K562 (cell line): ENCODE data around the gene FUT8. TPM values are rescaled to one million over a fixed set of nuclear protein-coding genes. Genes with fewer than 3 reads are reported as not detected.

ENCODE experiments used
- ATAC-seq: fragments of 200-7000 bp; cut with Tn5 transposase; 3 replicates; pipeline ENCODE4 v1.9.1; 2020; ENCODE audit warnings: moderate library complexity
- BruUV-seq: library from RNA; stranded (reverse); fragments of 400-500 nt; replicated peaks from 2 replicates; lab custom pipeline; 2021; lab: Mats Ljungman, UMichigan
- CTCF ChIA-PET: fragments of 300-600 bp; formaldehyde crosslinking; extraction: SDS; loops from one replicate; lab custom pipeline; 2021; ENCODE audit warnings: low intra/inter-chr PET ratio; lab: Yijun Ruan, JAX
- POLR2A ChIA-PET: fragments of 300-600, 350-650 bp; sonication (Branson Sonifier 250); formaldehyde crosslinking; extraction: SDS; loops from one replicate; lab custom pipeline; 2021; ENCODE audit warnings: antibody characterized with exemption, inconsistent platforms; lab: Yijun Ruan, JAX
- DNase-seq, 4 experiments: peaks; one replicate each; pipeline versions ENCODE4 v3.0.0 to v3.0.0-alpha.2; 2011 to 2018; ENCODE audit warnings: low spot score in 3 of 4, mixed read lengths in 3 of 4; ENCODE audit errors: extremely low read depth in 1 of 4
- FAIRE-seq: peaks from 2 replicates; lab custom pipeline; 2011; peaks lifted over from hg19 to GRCh38; lab: Jason Lieb, UNC
- H2AFZ ChIP-seq: 2 replicates; pipeline ENCODE4 v1.6.0; 2011; ENCODE audit warnings: low read depth, low read length, control low read depth, inconsistent platforms
- H3K27ac ChIP-seq: fragments of 200-600 bp; 3 replicates; pipeline ENCODE4 v1.8.0; 2011; ENCODE audit warnings: low read depth, mild to moderate bottlenecking, control low read depth, inconsistent platforms, low read length, moderate library complexity, mixed read lengths; ENCODE audit errors: extremely low read depth
- H3K27me3 ChIP-seq, 2 experiments: fragments of 300-600 bp in 1 of 2; 2 replicates in 1 of 2; 3 replicates in 1 of 2; pipeline versions ENCODE4 v1.6.0 to v1.8.0; 2011; ENCODE audit warnings: inconsistent platforms in 2 of 2, low read length in 2 of 2, mild to moderate bottlenecking in 1 of 2, mixed read lengths in 1 of 2, moderate library complexity in 1 of 2; ENCODE audit not compliant: control insufficient read depth in 2 of 2, insufficient read depth in 2 of 2
- H3K36me3 ChIP-seq: fragments of 300-600 bp; 3 replicates; pipeline ENCODE4 v1.8.0; 2011; ENCODE audit warnings: mild to moderate bottlenecking, low read length, inconsistent platforms; ENCODE audit not compliant: control insufficient read depth, insufficient read depth
- H3K4me1 ChIP-seq, 2 experiments: fragments of 200-600 bp in 1 of 2; replicated peaks in 1 of 2; 2 replicates in 1 of 2; 3 replicates in 1 of 2; pipeline versions ENCODE4 v1.5.1 to v1.8.0; 2011; ENCODE audit warnings: inconsistent platforms in 2 of 2, low read length in 2 of 2, mild to moderate bottlenecking in 1 of 2, mixed read lengths in 1 of 2, moderate library complexity in 1 of 2; ENCODE audit not compliant: control insufficient read depth in 2 of 2, insufficient read depth in 2 of 2
- H3K4me2 ChIP-seq: 2 replicates; pipeline ENCODE4 v1.6.1; 2011; ENCODE audit warnings: low read length, control low read depth, inconsistent platforms, mixed read lengths; ENCODE audit not compliant: insufficient read depth
- H3K4me3 ChIP-seq: fragments of 200-600 bp; sonication (generic), shearing (Covaris generic); 2 replicates; pipeline ENCODE4 v1.5.1; 2016; ENCODE audit warnings: control low read depth, inconsistent platforms
- H3K79me2 ChIP-seq: fragments of 200-600 bp; 3 replicates; pipeline ENCODE4 v1.8.0; 2011; ENCODE audit warnings: low read length, inconsistent platforms; ENCODE audit not compliant: control insufficient read depth, insufficient read depth
- H3K9ac ChIP-seq, 2 experiments: 2 replicates each; pipeline versions ENCODE4 v1.6.0 to v1.6.1; 2011; ENCODE audit warnings: low read depth in 2 of 2, low read length in 2 of 2, control low read depth in 1 of 2, inconsistent platforms in 1 of 2, mild to moderate bottlenecking in 1 of 2, mixed read lengths in 1 of 2; ENCODE audit not compliant: insufficient read depth in 1 of 2
- H3K9me1 ChIP-seq: one replicate; pipeline ENCODE4 v1.6.0; 2011; ENCODE audit warnings: inconsistent platforms, mild to moderate bottlenecking, low read length, moderate library complexity; ENCODE audit not compliant: control insufficient read depth, insufficient read depth
- H3K9me3 ChIP-seq: replicated peaks from 2 replicates; pipeline ENCODE4 v1.5.1; 2011; ENCODE audit warnings: low read depth, low read length, inconsistent platforms; ENCODE audit not compliant: control insufficient read depth, insufficient read depth
- H4K20me1 ChIP-seq: replicated peaks from 2 replicates; pipeline ENCODE4 v1.6.1; 2011; ENCODE audit warnings: low read length, inconsistent platforms, mixed read lengths; ENCODE audit not compliant: control insufficient read depth, insufficient read depth
- ASH1L ChIP-seq: fragments of 450-650 bp; IDR thresholded peaks from 2 replicates; pipeline ENCODE4 v1.6.1; 2018; ENCODE audit warnings: borderline replicate concordance, mild to moderate bottlenecking, low read depth; ENCODE audit not compliant: partially characterized antibody
- DPF2 ChIP-seq: fragments of 450-650 bp; IDR thresholded peaks from 2 replicates; pipeline ENCODE4 v1.6.1; 2016
- PHB ChIP-seq: fragments of 250-450 bp; sonication (Bioruptor Pico); IDR thresholded peaks from 2 replicates; pipeline ENCODE4 v1.5.0; 2021
- PRPF4 ChIP-seq: fragments of 200-400 bp; formaldehyde crosslinking; IDR thresholded peaks from one replicate; pipeline ENCODE4 v1.6.1; 2017; ENCODE audit warnings: low read length, low read depth, mild to moderate bottlenecking; ENCODE audit not compliant: insufficient read depth, poor library complexity, severe bottlenecking
- SP2 ChIP-seq: IDR thresholded peaks from 2 replicates; pipeline ENCODE4 v1.6.1; 2011; ENCODE audit warnings: mild to moderate bottlenecking, low read depth, low read length, moderate library complexity; ENCODE audit not compliant: poor library complexity, severe bottlenecking; ENCODE audit errors: extremely low read depth
- SREBF1 ChIP-seq: fragments of 150-350 bp; IDR thresholded peaks from 2 replicates; pipeline ENCODE4 v1.6.1; 2014; ENCODE audit warnings: antibody characterized with exemption, low read depth, low read length, borderline replicate concordance
- U2AF1 ChIP-seq: fragments of 200-400 bp; formaldehyde crosslinking; optimal IDR thresholded peaks from 2 replicates; pipeline ENCODE3; 2017; ENCODE audit warnings: mild to moderate bottlenecking, low read depth, low read length, moderate library complexity
- ZFP1 ChIP-seq: fragments of 450-650 bp; formaldehyde crosslinking; IDR thresholded peaks from 2 replicates; pipeline ENCODE4 v1.4.0; 2020; ENCODE audit warnings: mild to moderate bottlenecking, mixed read lengths
- ZNF121 ChIP-seq: sonication (generic); formaldehyde crosslinking; conservative IDR thresholded peaks from 2 replicates; pipeline ENCODE4 v1.8.0; 2022; ENCODE audit warnings: missing genetic modification reagents
- WGBS: fragments of 100-300 bp; shearing (Covaris generic); methylation state at CpG from one replicate; pipeline ENCODE4 v1.1.6; 2016; ENCODE audit warnings: low coverage, mixed read lengths; ENCODE audit not compliant: insufficient coverage; ENCODE audit errors: missing lambda C conversion rate; 5-methylcytosine and 5-hydroxymethylcytosine counted together
- in situ Hi-C: fragments of 300-500 bp; cut with MboI; formaldehyde crosslinking; loops from 4 replicates; pipeline ENCODE4 v1.15.0; 2018; ENCODE audit warnings: inconsistent platforms, mixed read lengths
- intact Hi-C: fragments of 100-400 bp; cut with micrococcal nuclease; formaldehyde crosslinking; loops from 2 replicates; pipeline ENCODE4 v1.14.2; 2022
- polyA plus RNA-seq, 8 experiments: library from polyadenylated mRNA; depleted of rRNA in 4 of 8; stranded (reverse) in 5 of 8; unstranded in 3 of 8; fragments of >200 nt; fragmentation: Nextera tagmentation in 2 of 8; fragmentation: Illumina TruSeq in 1 of 8; extraction: Ambion mirVana in 2 of 8; extraction: Trizol in 1 of 8; gene quantifications; 2 replicates each; pipeline versions ENCODE4 v1.2.1 to v1.2.3, GENCODE V29; 2011 to 2014; ENCODE audit warnings: inconsistent platforms in 1 of 8, missing spikeins in 1 of 8
- total RNA-seq, 7 experiments: library from RNA; depleted of rRNA in 6 of 7; stranded (reverse); fragments of >200 nt in 6 of 7; fragmentation: Illumina TruSeq in 2 of 7; extraction: Trizol in 2 of 7; gene quantifications; 2 replicates each; pipeline versions ENCODE4 v1.2.1 to v1.2.3, GENCODE V29; 2011 to 2021; ENCODE audit warnings: low replicate concordance in 1 of 7
- TF ChIP-seq, protein P1 (sequence below), 2 experiments: fragments of 450-650 bp; IDR thresholded peaks; 2 replicates each; pipeline ENCODE4 v1.6.1; 2018; ENCODE audit warnings: mild to moderate bottlenecking in 2 of 2, low read depth in 1 of 2; ENCODE audit not compliant: partially characterized antibody in 2 of 2
- TF ChIP-seq, protein P2 (sequence below): fragments of 250-450 bp; sonication (Bioruptor Pico); IDR thresholded peaks from 2 replicates; pipeline ENCODE4 v1.4.0; 2020; ENCODE audit warnings: mild to moderate bottlenecking
- TF ChIP-seq, protein P3 (sequence below): sonication (generic); formaldehyde crosslinking; IDR thresholded peaks from 2 replicates; pipeline ENCODE4 v1.8.0; 2022; ENCODE audit warnings: mild to moderate bottlenecking, missing genetic modification reagents
- TF ChIP-seq, protein P4 (sequence below): fragments of 200-800 bp; sonication (Bioruptor generic); IDR thresholded peaks from 2 replicates; pipeline ENCODE4 v1.6.1; 2017; ENCODE audit warnings: missing genetic modification characterization, missing compliant biosample characterization

The FUT8 gene
- total and polyA plus RNA-seq, 9 of the 15 experiments (the other 6 are each of a cell fraction or from before 2014, with no cell fraction given): 4.1 to 15.2 (median 7.8) TPM

DNA sequence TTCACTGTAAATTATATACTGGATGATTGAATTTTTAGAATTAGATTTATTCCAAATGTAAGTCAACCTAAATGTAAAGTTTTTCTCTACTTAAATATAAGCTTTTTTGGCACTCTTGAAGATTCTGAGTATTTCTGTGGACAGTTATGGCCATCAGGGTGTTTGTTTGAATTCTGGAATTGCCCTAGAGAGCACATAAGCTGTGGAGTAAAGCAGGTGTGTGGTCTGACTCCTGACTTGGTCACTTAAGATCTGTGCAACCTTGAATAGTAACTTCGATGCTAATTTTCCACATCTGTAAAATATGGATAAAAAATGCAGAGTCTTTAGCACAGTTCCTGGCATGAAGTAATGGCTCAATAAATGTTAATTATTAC is 64.4 kb downstream of the FUT8 start:
- intact Hi-C loops (no loop called here), in situ Hi-C loops (no loop called here)
- H3K36me3 ChIP-seq: no peaks in the 10 kb centered on the region
- H3K9me1 ChIP-seq: no peaks in the 10 kb centered on the region
- H3K79me2 ChIP-seq: no peaks in the 10 kb centered on the region
- WGBS: 57% methylated on average over 1 of the region's 1 CpG
- peaks cover 3 to 11% of the 10 kb centered on the region in 2 experiments; a peak in 3 of 5 replicates for H3K4me1 ChIP-seq
- DNase-seq: no peak
- ChIA-PET POLR2A (interaction anchor here (0.6 to 1.3 kb wide), 2 partner anchors 8 to 311 kb away, joined by 3 read pairs; no protein-coding TSS in a partner anchor), CTCF (interaction anchor here (0.7 kb wide), 2 partner anchors 24 to 235 kb away, joined by 4 read pairs; no protein-coding TSS in a partner anchor)
- no peak overlapping the region for H2AFZ ChIP-seq
- TF ChIP-seq, protein P1, sequence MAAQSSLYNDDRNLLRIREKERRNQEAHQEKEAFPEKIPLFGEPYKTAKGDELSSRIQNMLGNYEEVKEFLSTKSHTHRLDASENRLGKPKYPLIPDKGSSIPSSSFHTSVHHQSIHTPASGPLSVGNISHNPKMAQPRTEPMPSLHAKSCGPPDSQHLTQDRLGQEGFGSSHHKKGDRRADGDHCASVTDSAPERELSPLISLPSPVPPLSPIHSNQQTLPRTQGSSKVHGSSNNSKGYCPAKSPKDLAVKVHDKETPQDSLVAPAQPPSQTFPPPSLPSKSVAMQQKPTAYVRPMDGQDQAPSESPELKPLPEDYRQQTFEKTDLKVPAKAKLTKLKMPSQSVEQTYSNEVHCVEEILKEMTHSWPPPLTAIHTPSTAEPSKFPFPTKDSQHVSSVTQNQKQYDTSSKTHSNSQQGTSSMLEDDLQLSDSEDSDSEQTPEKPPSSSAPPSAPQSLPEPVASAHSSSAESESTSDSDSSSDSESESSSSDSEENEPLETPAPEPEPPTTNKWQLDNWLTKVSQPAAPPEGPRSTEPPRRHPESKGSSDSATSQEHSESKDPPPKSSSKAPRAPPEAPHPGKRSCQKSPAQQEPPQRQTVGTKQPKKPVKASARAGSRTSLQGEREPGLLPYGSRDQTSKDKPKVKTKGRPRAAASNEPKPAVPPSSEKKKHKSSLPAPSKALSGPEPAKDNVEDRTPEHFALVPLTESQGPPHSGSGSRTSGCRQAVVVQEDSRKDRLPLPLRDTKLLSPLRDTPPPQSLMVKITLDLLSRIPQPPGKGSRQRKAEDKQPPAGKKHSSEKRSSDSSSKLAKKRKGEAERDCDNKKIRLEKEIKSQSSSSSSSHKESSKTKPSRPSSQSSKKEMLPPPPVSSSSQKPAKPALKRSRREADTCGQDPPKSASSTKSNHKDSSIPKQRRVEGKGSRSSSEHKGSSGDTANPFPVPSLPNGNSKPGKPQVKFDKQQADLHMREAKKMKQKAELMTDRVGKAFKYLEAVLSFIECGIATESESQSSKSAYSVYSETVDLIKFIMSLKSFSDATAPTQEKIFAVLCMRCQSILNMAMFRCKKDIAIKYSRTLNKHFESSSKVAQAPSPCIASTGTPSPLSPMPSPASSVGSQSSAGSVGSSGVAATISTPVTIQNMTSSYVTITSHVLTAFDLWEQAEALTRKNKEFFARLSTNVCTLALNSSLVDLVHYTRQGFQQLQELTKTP (IDR thresholded peaks at IDR 0.05; ENCODE audit: low read depth in 1 of 2, partially characterized antibody in 2 of 2): no peak
- TF ChIP-seq, protein P2, sequence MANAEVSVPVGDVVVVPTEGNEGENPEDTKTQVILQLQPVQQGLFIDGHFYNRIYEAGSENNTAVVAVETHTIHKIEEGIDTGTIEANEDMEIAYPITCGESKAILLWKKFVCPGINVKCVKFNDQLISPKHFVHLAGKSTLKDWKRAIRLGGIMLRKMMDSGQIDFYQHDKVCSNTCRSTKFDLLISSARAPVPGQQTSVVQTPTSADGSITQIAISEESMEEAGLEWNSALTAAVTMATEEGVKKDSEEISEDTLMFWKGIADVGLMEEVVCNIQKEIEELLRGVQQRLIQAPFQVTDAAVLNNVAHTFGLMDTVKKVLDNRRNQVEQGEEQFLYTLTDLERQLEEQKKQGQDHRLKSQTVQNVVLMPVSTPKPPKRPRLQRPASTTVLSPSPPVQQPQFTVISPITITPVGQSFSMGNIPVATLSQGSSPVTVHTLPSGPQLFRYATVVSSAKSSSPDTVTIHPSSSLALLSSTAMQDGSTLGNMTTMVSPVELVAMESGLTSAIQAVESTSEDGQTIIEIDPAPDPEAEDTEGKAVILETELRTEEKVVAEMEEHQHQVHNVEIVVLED (CRISPR knock-in tag): no peak
- TF ChIP-seq, protein P3, sequence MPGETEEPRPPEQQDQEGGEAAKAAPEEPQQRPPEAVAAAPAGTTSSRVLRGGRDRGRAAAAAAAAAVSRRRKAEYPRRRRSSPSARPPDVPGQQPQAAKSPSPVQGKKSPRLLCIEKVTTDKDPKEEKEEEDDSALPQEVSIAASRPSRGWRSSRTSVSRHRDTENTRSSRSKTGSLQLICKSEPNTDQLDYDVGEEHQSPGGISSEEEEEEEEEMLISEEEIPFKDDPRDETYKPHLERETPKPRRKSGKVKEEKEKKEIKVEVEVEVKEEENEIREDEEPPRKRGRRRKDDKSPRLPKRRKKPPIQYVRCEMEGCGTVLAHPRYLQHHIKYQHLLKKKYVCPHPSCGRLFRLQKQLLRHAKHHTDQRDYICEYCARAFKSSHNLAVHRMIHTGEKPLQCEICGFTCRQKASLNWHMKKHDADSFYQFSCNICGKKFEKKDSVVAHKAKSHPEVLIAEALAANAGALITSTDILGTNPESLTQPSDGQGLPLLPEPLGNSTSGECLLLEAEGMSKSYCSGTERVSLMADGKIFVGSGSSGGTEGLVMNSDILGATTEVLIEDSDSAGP: no peak
- TF ChIP-seq ZFP1 (CRISPR knock-in tag) (no peak), U2AF1 (no peak), PRPF4 (no peak), DPF2 (no peak), ZNF121 (CRISPR knock-in tag) (no peak), SREBF1 (no peak), ASH1L (no peak), SP2 (no peak), PHB (CRISPR knock-in tag) (no peak)
- TF ChIP-seq, protein P4, sequence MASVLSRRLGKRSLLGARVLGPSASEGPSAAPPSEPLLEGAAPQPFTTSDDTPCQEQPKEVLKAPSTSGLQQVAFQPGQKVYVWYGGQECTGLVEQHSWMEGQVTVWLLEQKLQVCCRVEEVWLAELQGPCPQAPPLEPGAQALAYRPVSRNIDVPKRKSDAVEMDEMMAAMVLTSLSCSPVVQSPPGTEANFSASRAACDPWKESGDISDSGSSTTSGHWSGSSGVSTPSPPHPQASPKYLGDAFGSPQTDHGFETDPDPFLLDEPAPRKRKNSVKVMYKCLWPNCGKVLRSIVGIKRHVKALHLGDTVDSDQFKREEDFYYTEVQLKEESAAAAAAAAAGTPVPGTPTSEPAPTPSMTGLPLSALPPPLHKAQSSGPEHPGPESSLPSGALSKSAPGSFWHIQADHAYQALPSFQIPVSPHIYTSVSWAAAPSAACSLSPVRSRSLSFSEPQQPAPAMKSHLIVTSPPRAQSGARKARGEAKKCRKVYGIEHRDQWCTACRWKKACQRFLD (CRISPR knock-in tag): no peak
- H3K27me3 ChIP-seq: no peaks in the 10 kb centered on the region
- H3K9ac ChIP-seq: no peak overlapping the region
- H3K4me2 ChIP-seq: no peak overlapping the region
- no peaks in the 10 kb centered on the region for H4K20me1 ChIP-seq
- no peaks in the 10 kb centered on the region for H3K9me3 ChIP-seq
- FAIRE-seq: no peak
- no peak overlapping the region for H3K4me3 ChIP-seq
- no TSS peak for BruUV-seq
- no peak overlapping the region; the same call in 2 of the 3 replicates for H3K27ac ChIP-seq
- no peak; the same call in 2 of the 3 replicates for ATAC-seq
